TTC549 (cell line): Measurements from ENCODE around the gene CASKIN2.
"Not testable (repeated sequence)": the region's sequence is repeated elsewhere in the genome, so short reads cannot be mapped to it uniquely, and the experiment has no call there.

Experiments used
- FAIRE-seq: peaks from 2 replicates; lab custom pipeline; 2012; peaks lifted over from hg19 to GRCh38; lab: Jason Lieb, UNC

Gene CASKIN2

DNA sequence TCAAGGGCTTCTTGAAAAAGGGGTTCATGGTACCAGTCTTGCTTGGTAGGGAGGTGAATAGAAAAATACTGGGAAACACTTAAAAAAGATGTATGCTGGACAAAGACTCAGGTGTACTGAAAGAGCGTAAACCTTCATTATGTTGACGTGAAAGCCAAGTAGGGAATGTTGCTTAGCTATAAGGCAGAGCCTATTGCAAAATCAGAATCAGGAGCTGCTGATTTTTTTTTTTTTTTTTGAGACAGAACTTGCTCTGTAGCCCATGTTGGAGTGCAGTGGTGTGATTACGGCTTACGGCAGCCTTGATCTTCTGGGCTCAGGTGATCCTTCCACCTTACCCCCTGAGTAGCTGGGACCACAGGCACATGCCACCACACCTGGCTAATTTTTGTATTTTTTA lies 55.0 kb downstream of the CASKIN2 start:
- FAIRE-seq: no peak

DNA sequence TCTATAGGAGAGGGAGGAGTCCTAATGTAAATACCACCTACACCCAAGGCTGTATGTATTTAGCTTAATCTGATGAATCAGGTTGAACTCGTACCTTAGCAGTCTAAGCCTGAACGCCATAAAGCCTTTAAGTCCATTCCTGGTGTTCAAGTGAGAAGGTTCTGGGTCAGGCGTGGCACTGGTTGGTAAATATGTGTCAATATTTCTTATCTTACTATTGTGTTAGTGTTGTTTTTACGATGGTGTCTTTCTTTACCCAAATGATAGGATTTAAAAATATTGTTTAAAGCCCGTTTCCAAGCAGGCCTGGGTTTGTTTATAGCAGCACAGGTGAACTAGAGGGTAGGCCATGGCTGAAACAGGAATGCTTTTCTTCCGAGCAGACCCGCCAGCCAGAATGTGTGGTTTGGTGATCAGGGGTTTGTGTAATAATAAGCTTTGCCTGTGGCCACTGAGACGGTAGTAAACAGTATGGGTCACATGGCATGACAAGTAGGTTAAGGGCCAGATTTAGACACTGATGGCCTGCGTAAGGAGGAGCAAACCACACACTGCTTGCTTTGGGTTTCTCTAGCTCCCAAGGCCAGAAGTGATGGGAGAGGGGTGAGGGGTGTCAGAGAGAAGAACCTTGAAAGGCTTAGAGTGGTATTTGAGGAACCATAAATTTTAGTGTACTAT lies 55.6 kb downstream of the CASKIN2 start:
- FAIRE-seq: no peak

DNA sequence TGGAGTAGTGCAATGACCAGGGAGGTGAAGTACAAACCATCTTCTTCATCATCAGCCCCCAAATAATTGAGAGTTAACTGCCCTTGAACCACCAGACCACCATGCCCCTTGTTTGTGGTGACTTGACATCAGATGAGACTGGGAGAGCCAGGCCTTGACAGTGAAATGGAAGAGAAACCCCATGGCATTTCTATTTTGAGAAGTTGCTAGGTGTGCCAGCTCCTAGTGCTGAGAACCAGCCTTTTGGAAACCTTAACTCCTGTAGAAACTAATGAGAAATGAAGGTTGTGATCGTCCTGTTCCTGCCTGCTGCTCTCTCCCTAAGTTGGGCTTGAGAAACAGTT lies 56.1 kb downstream of the CASKIN2 start:
- no peak for FAIRE-seq

DNA sequence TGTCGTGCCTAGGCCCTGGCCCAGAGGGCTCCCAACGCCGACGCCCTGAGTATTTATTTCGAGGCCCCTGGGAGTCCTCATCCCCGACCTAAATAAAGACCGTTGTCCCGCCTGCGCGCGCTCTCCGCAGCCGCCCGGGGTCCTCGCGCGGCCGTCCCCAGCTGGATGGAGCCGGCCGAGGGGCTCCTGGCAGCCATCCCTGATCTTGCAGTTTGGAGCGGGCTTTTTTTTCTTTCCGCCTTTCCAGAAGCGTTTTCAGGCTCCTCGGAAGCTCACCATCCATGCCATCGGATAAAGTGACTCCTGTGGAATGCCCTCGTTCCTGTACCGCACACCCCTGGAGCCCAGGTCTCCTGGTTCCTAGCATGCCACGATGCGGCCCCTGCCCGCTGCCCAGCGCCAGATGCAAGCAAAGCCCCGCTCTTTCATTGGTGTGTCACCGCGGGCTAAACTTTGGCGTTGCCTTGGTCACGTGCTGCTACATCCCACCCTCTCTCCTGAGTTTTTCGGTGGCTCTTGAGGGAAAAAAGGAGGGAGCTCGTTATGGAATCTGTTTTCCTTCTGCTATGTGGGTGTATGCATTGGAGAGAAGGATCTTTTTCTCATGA lies 58.2 kb downstream of the CASKIN2 start:
- FAIRE-seq: no peak

DNA sequence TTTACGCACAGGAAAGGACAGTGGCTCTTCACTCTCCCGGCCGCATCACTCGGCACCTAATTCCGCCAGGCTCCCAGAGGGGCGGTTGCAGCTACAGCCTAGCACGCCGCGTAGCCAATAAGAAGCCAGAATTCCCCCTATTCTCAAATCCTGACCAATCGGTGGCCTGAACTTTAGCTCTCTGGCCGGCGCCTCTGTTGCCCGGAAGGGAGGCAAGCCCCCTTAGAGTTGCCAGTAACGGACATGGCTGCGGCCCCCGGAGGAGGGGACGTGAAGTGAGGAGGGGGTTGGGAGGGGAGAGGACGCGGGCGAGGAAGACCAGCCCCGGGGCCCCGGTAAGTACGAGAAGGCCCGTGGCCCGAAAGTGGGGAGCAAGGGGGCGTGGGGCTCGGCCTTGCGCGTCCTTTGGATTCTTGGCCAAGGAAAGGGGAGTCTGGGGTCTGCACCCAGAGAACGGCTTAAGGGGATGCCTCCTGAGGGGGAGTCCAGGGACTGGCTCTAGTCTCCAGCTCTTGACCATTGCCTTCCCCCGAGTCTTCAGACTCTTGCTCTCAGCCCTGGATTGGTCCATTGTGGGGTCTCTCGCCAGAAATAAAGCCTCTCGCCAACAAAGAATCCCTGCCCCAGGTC lies 58.8 kb downstream of the CASKIN2 start, which contains the start of gene TMEM94:
TMEM94 (plus strand) TSS at position 219 of the 630 bp plus-strand sequence. CDS start 15,271 bp downstream, outside the sequence.
- FAIRE-seq: peak; percentile 86

DNA sequence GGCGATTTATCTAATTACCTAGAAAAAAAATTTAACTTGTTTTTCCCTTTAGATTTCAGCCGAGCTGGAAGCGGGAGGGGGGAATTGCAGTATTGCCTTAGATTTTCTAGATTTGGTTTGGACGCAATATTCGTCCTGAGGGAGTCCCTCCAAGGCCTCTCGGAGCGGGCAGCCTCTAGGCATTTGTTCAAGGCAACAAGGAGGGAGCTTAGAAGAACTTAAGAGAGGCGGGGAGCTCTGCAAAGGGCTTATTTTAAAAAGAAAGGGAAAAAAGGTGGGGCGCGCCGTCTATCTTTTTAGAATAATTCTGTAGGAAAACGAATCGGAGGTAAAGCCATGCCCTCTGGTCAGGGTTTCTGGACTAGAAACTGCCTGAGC lies 59.3 kb downstream of the CASKIN2 start:
- FAIRE-seq: no peak

DNA sequence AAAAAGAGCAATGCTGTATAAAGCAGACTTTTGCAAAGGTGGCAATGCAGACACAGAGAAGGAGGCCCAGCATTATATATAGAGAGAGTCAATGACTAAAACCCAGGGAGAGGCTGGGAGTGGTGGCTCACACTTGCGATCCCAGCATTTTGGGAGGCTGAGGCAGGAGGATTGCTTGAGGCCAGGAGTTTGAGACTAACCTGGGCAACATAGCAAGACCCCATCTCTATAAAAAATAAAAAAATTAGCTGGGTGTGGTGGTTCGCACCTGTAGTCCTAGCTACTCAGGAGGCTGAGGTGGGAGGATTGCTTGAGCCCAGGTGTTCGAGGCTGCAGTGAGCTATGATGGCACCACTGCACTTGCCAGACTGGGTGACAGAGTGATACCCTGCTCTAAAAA lies 60.7 kb downstream of the CASKIN2 start:
- not testable (repeated sequence) for FAIRE-seq

DNA sequence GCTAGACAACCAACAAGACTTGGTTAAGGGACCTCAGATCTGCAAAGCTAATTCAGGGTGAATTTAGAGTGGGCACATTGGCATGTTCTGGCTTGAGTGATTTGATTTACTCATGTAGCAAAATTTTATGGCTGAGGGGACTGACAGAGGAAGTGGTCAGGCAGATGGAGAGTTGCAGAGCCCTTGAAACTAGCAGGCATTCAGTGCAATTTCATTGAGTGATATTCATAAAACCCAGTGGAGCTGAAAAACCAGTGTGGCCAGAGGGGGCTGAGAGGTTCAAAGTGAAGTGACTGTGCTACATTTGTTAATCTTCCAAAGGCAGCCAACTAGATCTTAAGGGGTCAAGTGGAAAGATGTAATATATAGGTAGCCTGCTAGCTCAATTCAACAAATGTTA lies 61.1 kb downstream of the CASKIN2 start:
- FAIRE-seq: no peak

DNA sequence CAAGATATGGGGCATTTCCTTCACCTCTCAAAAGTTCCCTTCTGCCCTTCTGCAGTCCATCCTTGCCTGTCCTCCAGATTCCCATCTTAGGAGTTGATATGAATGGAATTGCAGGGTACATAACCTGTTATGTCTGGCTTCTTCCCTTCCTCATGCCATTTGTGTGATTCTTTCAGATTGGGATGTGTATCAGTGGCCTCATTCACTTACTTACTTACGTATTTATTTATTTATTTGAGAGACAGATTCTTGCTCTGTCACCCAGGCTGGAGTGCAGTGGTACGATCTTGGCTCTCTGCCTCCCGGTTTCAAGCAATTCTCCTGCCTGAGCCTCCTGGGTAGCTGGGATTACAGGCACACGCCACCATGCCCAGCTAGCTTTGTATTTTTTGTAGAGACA lies 65.1 kb downstream of the CASKIN2 start:
- no peak for FAIRE-seq
